Endothelial cell of umbilical vein (primary cell): ENCODE data around the gene YAP1. TPM values are rescaled to one million over a fixed set of nuclear protein-coding genes. Genes with fewer than 3 reads are reported as not detected.

Experiments used
- BruUV-seq: library from RNA; stranded (reverse); fragments of 400-500 nt; replicated peaks from 2 replicates; lab custom pipeline; 2021; lab: Mats Ljungman, UMichigan
- CTCF ChIA-PET: fragments of 300-600, 350-600 bp; sonication (Branson Sonifier 250); formaldehyde crosslinking; loops from one replicate; lab custom pipeline; 2021; ENCODE audit warnings: antibody characterized with exemption, inconsistent platforms; lab: Charles Lee
- POLR2A ChIA-PET: fragments of 300-600, 350-600 bp; sonication (Branson Sonifier 250); formaldehyde crosslinking; loops from one replicate; lab custom pipeline; 2021; ENCODE audit warnings: antibody characterized with exemption, inconsistent platforms; lab: Charles Lee
- DNase-seq: peaks from one replicate; pipeline ENCODE4 v3.0.0-alpha.2; 2011; ENCODE audit warnings: low read depth, low spot score
- FAIRE-seq: peaks from 2 replicates; lab custom pipeline; 2011; peaks lifted over from hg19 to GRCh38; lab: Jason Lieb, UNC
- H2AFZ ChIP-seq: 2 replicates; pipeline ENCODE4 v1.6.0; 2012; ENCODE audit warnings: low read depth, low read length, control low read depth, inconsistent platforms
- H3K27ac ChIP-seq: 2 replicates; pipeline ENCODE4 v1.5.1; 2011; ENCODE audit warnings: low read depth, mild to moderate bottlenecking, control low read depth, low read length, moderate library complexity; ENCODE audit not compliant: insufficient read depth
- H3K27me3 ChIP-seq, 2 experiments: 2 replicates each; pipeline versions ENCODE4 v1.6.0 to v1.6.1; 2011; ENCODE audit warnings: low read length in 2 of 2, mixed read lengths in 1 of 2; ENCODE audit not compliant: control insufficient read depth in 2 of 2, insufficient read depth in 2 of 2
- H3K36me3 ChIP-seq, 2 experiments: 2 replicates in 1 of 2; 3 replicates in 1 of 2; pipeline ENCODE4 v1.5.1; 2011; ENCODE audit warnings: low read length in 2 of 2, mild to moderate bottlenecking in 1 of 2, moderate library complexity in 1 of 2; ENCODE audit not compliant: control insufficient read depth in 2 of 2, insufficient read depth in 2 of 2; ENCODE audit errors: extremely low read depth in 1 of 2
- H3K4me1 ChIP-seq: 3 replicates; pipeline ENCODE4 v1.5.1; 2011; ENCODE audit warnings: mild to moderate bottlenecking, low read length; ENCODE audit not compliant: control insufficient read depth, insufficient read depth; ENCODE audit errors: extremely low read depth
- H3K4me2 ChIP-seq: 2 replicates; pipeline ENCODE4 v1.6.1; 2011; ENCODE audit warnings: low read length, control low read depth, mixed read lengths; ENCODE audit not compliant: insufficient read depth
- H3K4me3 ChIP-seq, 3 experiments: fragments of 200-600 bp in 1 of 3; sonication (generic), shearing (Covaris generic) in 1 of 3; replicated peaks in 1 of 3; 2 replicates each; pipeline ENCODE4 v1.5.1; 2011 to 2016; ENCODE audit warnings: control low read depth in 3 of 3, low read length in 3 of 3, mild to moderate bottlenecking in 2 of 3, inconsistent platforms in 1 of 3, low read depth in 1 of 3, moderate library complexity in 1 of 3; ENCODE audit not compliant: insufficient read depth in 1 of 3
- H3K79me2 ChIP-seq: 2 replicates; pipeline ENCODE4 v1.6.0; 2012; ENCODE audit warnings: low read length, inconsistent platforms; ENCODE audit not compliant: control insufficient read depth, insufficient read depth
- H3K9ac ChIP-seq: replicated peaks from 2 replicates; pipeline ENCODE3; 2011; ENCODE audit warnings: low read length, control low read depth; ENCODE audit not compliant: insufficient read depth; ENCODE audit errors: extremely low read depth
- H3K9me1 ChIP-seq: replicated peaks from 3 replicates; pipeline ENCODE4 v1.6.0; 2011; ENCODE audit warnings: mild to moderate bottlenecking, low read length; ENCODE audit not compliant: control insufficient read depth, insufficient read depth; ENCODE audit errors: extremely low read depth
- H3K9me3 ChIP-seq: replicated peaks from 2 replicates; pipeline ENCODE4 v1.5.1; 2012; ENCODE audit warnings: low read length, inconsistent platforms; ENCODE audit not compliant: control insufficient read depth, insufficient read depth
- H4K20me1 ChIP-seq: replicated peaks from 2 replicates; pipeline ENCODE3; 2011; ENCODE audit warnings: mild to moderate bottlenecking, low read length; ENCODE audit not compliant: control insufficient read depth, insufficient read depth; ENCODE audit errors: extremely low read depth
- EZH2 ChIP-seq: IDR thresholded peaks from 2 replicates; pipeline ENCODE4 v1.6.1; 2012; ENCODE audit warnings: borderline replicate concordance, low read depth, mild to moderate bottlenecking, moderate library complexity, low read length, inconsistent platforms; ENCODE audit not compliant: severe bottlenecking
- FOS ChIP-seq: IDR thresholded peaks from 2 replicates; pipeline ENCODE4 v1.6.1; 2011; ENCODE audit warnings: mild to moderate bottlenecking, low read length, moderate library complexity, borderline replicate concordance; ENCODE audit not compliant: insufficient read depth
- GATA2 ChIP-seq: IDR thresholded peaks from 2 replicates; pipeline ENCODE4 v1.7.0; 2011; ENCODE audit warnings: low read depth, mild to moderate bottlenecking, moderate library complexity, mixed read lengths, low read length; ENCODE audit not compliant: insufficient read length, insufficient read depth
- JUN ChIP-seq: IDR thresholded peaks from 2 replicates; pipeline ENCODE4 v1.6.1; 2011; ENCODE audit warnings: borderline replicate concordance, low read depth; ENCODE audit not compliant: insufficient read length, insufficient read depth
- MYC ChIP-seq: IDR thresholded peaks from one replicate; pipeline ENCODE4 v1.6.1; 2011; ENCODE audit warnings: mild to moderate bottlenecking, low read depth, low read length
- POLR2A ChIP-seq: IDR thresholded peaks from 2 replicates; pipeline ENCODE4 v1.6.1; 2012; ENCODE audit warnings: low read depth, mild to moderate bottlenecking, control low read depth, low read length
- POLR2AphosphoS5 ChIP-seq: IDR thresholded peaks from 2 replicates; pipeline ENCODE4 v1.6.1; 2012; ENCODE audit warnings: low read depth, mild to moderate bottlenecking, control low read depth, low read length, moderate library complexity; ENCODE audit not compliant: insufficient read depth
- dilution Hi-C: fragments of 300-500 bp; cut with MboI; formaldehyde crosslinking; loops from one replicate; pipeline ENCODE4 v1.15.0; 2019; ENCODE audit warnings: low sequenced_read_pairs; ENCODE audit not compliant: extremely low pct_ligation_motif_present
- intact Hi-C: fragments of 100-400 bp; cut with micrococcal nuclease; formaldehyde crosslinking; loops from one replicate; pipeline ENCODE4 v1.10.0; 2022
- polyA plus RNA-seq, 4 experiments: library from polyadenylated mRNA; depleted of rRNA in 3 of 4; stranded (reverse) in 3 of 4; unstranded in 1 of 4; fragments of >200 nt; gene quantifications; 2 replicates each; pipeline versions ENCODE4 v1.2.1 to v1.2.3, GENCODE V29; 2011 to 2012; ENCODE audit warnings: missing spikeins in 1 of 4
- total RNA-seq: library from RNA; stranded (reverse); gene quantifications from 2 replicates; pipeline ENCODE4 v1.2.3, GENCODE V29; 2021
- TF ChIP-seq, protein P1 (sequence below): IDR thresholded peaks from 2 replicates; pipeline ENCODE4 v1.6.1; 2011; ENCODE audit not compliant: insufficient read depth, insufficient read length
- TF ChIP-seq, protein P2 (sequence below), 2 donors: IDR thresholded peaks; 1 replicate in 1 of 2; 2 replicates in 1 of 2; pipeline ENCODE4 v1.5.1; 2011; ENCODE audit warnings: low read length in 2 of 2, mild to moderate bottlenecking in 2 of 2, moderate library complexity in 2 of 2, control low read depth in 1 of 2, inconsistent platforms in 1 of 2, low read depth in 1 of 2; ENCODE audit not compliant: insufficient read depth in 1 of 2; ENCODE audit errors: extremely low read depth in 1 of 2

The YAP1 gene
- total and polyA plus RNA-seq, 2 donors (not counting 3 experiments of a cell fraction or from before 2014, with no cell fraction given), result 32.6 to 48.9 TPM

DNA sequence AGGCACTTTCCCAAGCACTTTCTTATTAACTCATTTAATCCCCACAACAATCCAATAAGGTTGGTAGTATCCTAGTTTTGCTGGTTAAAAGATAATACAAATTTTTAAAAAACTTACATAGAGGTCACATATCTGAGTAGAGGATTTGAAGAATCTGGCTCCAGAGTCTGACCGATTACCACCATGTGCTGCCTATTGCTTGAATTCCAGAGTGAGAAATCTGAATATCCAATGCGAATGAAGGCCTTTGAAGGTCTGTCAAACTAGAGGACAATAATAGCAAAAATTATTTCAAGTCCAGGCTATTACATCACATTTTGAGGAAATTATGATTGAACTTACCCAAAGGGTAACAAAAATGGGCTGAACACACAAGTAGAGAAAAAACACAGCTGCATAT is 129.2 kb downstream of the YAP1 start:
- Histone ChIP-seq H3K4me1 (no peaks in the 10 kb centered on the region), H4K20me1 (no peaks in the 10 kb centered on the region), H3K79me2 (no peaks in the 10 kb centered on the region), H3K27me3 (no peaks in the 10 kb centered on the region), H2AFZ (no peak overlapping the region), H3K36me3 (no peaks in the 10 kb centered on the region), H3K9ac (no peak overlapping the region), H3K9me3 (no peaks in the 10 kb centered on the region), H3K4me3 (no peak overlapping the region), H3K4me2 (no peak overlapping the region), H3K9me1 (no peaks in the 10 kb centered on the region), H3K27ac (no peak overlapping the region)
- ChIA-PET CTCF (interaction anchor here (1.1 kb wide), 1 partner anchor 14 kb away, joined by 4 read pairs; no protein-coding TSS in a partner anchor), POLR2A (no interaction called here)
- TF ChIP-seq POLR2A (no peak), GATA2 (no peak), MYC (no peak), EZH2 (no peak), FOS (no peak), POLR2AphosphoS5 (no peak), JUN (no peak)
- TF ChIP-seq, protein P1, sequence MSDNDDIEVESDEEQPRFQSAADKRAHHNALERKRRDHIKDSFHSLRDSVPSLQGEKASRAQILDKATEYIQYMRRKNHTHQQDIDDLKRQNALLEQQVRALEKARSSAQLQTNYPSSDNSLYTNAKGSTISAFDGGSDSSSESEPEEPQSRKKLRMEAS, result no peak
- TF ChIP-seq, protein P2, sequence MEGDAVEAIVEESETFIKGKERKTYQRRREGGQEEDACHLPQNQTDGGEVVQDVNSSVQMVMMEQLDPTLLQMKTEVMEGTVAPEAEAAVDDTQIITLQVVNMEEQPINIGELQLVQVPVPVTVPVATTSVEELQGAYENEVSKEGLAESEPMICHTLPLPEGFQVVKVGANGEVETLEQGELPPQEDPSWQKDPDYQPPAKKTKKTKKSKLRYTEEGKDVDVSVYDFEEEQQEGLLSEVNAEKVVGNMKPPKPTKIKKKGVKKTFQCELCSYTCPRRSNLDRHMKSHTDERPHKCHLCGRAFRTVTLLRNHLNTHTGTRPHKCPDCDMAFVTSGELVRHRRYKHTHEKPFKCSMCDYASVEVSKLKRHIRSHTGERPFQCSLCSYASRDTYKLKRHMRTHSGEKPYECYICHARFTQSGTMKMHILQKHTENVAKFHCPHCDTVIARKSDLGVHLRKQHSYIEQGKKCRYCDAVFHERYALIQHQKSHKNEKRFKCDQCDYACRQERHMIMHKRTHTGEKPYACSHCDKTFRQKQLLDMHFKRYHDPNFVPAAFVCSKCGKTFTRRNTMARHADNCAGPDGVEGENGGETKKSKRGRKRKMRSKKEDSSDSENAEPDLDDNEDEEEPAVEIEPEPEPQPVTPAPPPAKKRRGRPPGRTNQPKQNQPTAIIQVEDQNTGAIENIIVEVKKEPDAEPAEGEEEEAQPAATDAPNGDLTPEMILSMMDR (IDR thresholded peaks at IDR 0.05; ENCODE audit: extremely low read depth in 1 of 2, insufficient read depth in 1 of 2, low read depth in 1 of 2, low read length in 2 of 2), result no peak
- dilution Hi-C loops (no loop called here), intact Hi-C loops (no loop called here)
- no peak for FAIRE-seq
- DNase-seq, result no peak
- no TSS peak for BruUV-seq
